GM10847 (cell line): Measurements from ENCODE around the gene TEX55.

Experiments
- POLR2A ChIP-seq: IDR thresholded peaks from 2 replicates; pipeline ENCODE4 v1.6.1; 2011; ENCODE audit not compliant: insufficient read length; ENCODE audit errors: extremely low read depth

Gene TEX55

GRCh38 chr3:119156868-119157267, 10.9 kb downstream of the TEX55 start:
- no peak for TF ChIP-seq POLR2A

- TF ChIP-seq POLR2A, result no peak
Observed at GRCh38 chr3:119157971-119158370, 12.0 kb downstream of the TEX55 start.

- no peak for TF ChIP-seq POLR2A
Observed at GRCh38 chr3:119160361-119160760, 14.4 kb downstream of the TEX55 start.

GRCh38 chr3:119160815-119161214, 14.8 kb downstream of the TEX55 start:
- no peak for TF ChIP-seq POLR2A

- TF ChIP-seq POLR2A, result no peak
Observed at GRCh38 chr3:119161240-119161639, 15.3 kb downstream of the TEX55 start.

- TF ChIP-seq POLR2A, result no peak
Observed at GRCh38 chr3:119170821-119171220, 24.9 kb downstream of the TEX55 start.

GRCh38 chr3:119173325-119173724, 27.4 kb downstream of the TEX55 start, which contains the start of gene UPK1B:
UPK1B (plus strand) TSS chr3:119173598; CDS start chr3:119186742, 13,144 bp downstream.
- no peak for TF ChIP-seq POLR2A

GRCh38 chr3:119175872-119176756, 30.1 kb downstream of the TEX55 start:
- no peak for TF ChIP-seq POLR2A

GRCh38 chr3:119176778-119177177, 30.8 kb downstream of the TEX55 start:
- no peak for TF ChIP-seq POLR2A

GRCh38 chr3:119177321-119177720, 31.4 kb downstream of the TEX55 start:
- TF ChIP-seq POLR2A, result no peak

- no peak for TF ChIP-seq POLR2A
Observed at GRCh38 chr3:119181765-119182164, 35.8 kb downstream of the TEX55 start.

GRCh38 chr3:119184111-119184510, 38.1 kb downstream of the TEX55 start:
- TF ChIP-seq POLR2A, result no peak

- TF ChIP-seq POLR2A, result no peak
Observed at GRCh38 chr3:119184796-119185570, 39.0 kb downstream of the TEX55 start.

- no peak for TF ChIP-seq POLR2A
Observed at GRCh38 chr3:119187266-119187665, 41.3 kb downstream of the TEX55 start.

GRCh38 chr3:119191800-119192199, 45.8 kb downstream of the TEX55 start:
- no peak for TF ChIP-seq POLR2A
